Measurements from ENCODE around the gene MYO18B. TPM values are rescaled to one million over a fixed set of nuclear protein-coding genes. Genes with fewer than 3 reads are reported as not detected.

Gene MYO18B
- total and polyA plus RNA-seq, 2 donors (not counting 3 experiments of a cell fraction or from before 2014, with no cell fraction given): 0.01 TPM; not detected in 1

DNA sequence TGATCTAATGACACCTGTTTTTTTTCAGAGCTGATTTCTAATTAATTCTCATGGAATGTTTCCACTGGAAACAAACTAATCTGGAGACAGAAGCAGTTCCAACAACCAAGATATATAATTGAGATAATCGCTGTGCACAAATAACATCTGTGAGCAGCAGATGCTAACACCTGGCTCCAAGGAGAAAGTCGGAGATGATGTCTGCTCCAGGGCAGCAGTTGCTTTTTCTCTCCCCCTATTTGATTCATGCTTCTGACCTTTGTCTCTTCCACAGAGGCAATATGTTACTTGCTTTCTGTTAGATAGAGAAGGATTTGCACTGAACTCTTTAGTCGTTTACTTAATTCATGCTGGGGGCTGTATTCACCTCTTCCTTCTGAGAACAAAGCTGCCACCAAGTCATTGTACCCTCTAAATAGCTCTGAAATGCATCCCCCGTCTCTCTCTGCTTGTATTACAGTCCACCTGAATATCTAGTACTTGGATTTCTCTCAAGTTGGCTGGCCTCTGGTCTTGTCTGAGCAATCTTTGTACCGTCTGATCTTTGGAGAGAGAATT, 187.4 kb downstream of the MYO18B start:
- no peaks in the 10 kb centered on the region for H3K36me3 ChIP-seq (ENCODE audit: control insufficient read depth in 2 of 2, extremely low read depth in 1 of 2, insufficient read depth in 2 of 2, low read length in 2 of 2)
- H3K9me3 ChIP-seq (replicated peaks; ENCODE audit: control insufficient read depth, insufficient read depth, low read length): no peaks in the 10 kb centered on the region
- FAIRE-seq (no peak), DNase-seq (ENCODE audit: low read depth, low spot score) (no peak)
- no peaks in the 10 kb centered on the region for H3K9me1 ChIP-seq (replicated peaks; ENCODE audit: control insufficient read depth, extremely low read depth, insufficient read depth, low read length)
- H3K4me1 ChIP-seq (ENCODE audit: control insufficient read depth, extremely low read depth, insufficient read depth, low read length): no peaks in the 10 kb centered on the region
- H3K79me2 ChIP-seq (ENCODE audit: control insufficient read depth, insufficient read depth, low read length): no peaks in the 10 kb centered on the region
- TF ChIP-seq, protein P1, sequence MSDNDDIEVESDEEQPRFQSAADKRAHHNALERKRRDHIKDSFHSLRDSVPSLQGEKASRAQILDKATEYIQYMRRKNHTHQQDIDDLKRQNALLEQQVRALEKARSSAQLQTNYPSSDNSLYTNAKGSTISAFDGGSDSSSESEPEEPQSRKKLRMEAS (IDR thresholded peaks at IDR 0.05; ENCODE audit: insufficient read depth, insufficient read length): no peak
- TF ChIP-seq JUN (IDR thresholded peaks at IDR 0.05; ENCODE audit: borderline replicate concordance, insufficient read depth, insufficient read length, low read depth) (no peak), FOS (IDR thresholded peaks at IDR 0.05; ENCODE audit: borderline replicate concordance, insufficient read depth, low read length) (no peak), GATA2 (IDR thresholded peaks at IDR 0.05; ENCODE audit: insufficient read depth, insufficient read length, low read depth, low read length) (no peak), POLR2A (IDR thresholded peaks at IDR 0.05; ENCODE audit: low read depth, low read length) (no peak), POLR2AphosphoS5 (IDR thresholded peaks at IDR 0.05; ENCODE audit: insufficient read depth, low read depth, low read length) (no peak), CTCF (IDR thresholded peaks at IDR 0.05; ENCODE audit: extremely low read depth in 1 of 2, insufficient read depth in 1 of 2, low read depth in 1 of 2, low read length in 2 of 2) (no peak), MYC (IDR thresholded peaks at IDR 0.05; ENCODE audit: low read depth, low read length) (no peak), EZH2 (IDR thresholded peaks at IDR 0.05; ENCODE audit: borderline replicate concordance, low read depth, low read length, severe bottlenecking) (no peak)
- H3K27ac ChIP-seq (ENCODE audit: insufficient read depth, low read depth, low read length): no peak overlapping the region
- H3K27me3 ChIP-seq (ENCODE audit: control insufficient read depth in 2 of 2, insufficient read depth in 2 of 2, low read length in 2 of 2): no peaks in the 10 kb centered on the region
- no peak overlapping the region for H2AFZ ChIP-seq (ENCODE audit: low read depth, low read length)
- H4K20me1 ChIP-seq (replicated peaks; ENCODE audit: control insufficient read depth, extremely low read depth, insufficient read depth, low read length): no peaks in the 10 kb centered on the region
- no peak overlapping the region for H3K4me3 ChIP-seq (replicated peaks in 1 of 3; ENCODE audit: insufficient read depth in 1 of 3, low read depth in 1 of 3, low read length in 3 of 3)
- H3K9ac ChIP-seq (replicated peaks; ENCODE audit: extremely low read depth, insufficient read depth, low read length): no peak overlapping the region
- dilution Hi-C loops (cut with MboI; ENCODE audit: extremely low pct_ligation_motif_present, low sequenced_read_pairs): no loop called here
- BruUV-seq (replicated peaks): no TSS peak
- intact Hi-C loops (cut with micrococcal nuclease): no loop called here
- H3K4me2 ChIP-seq (ENCODE audit: insufficient read depth, low read length): no peak overlapping the region
- ChIA-PET POLR2A (no interaction called here), CTCF (no interaction called here)

All from endothelial cell of umbilical vein (primary cell).